ENCODE results near the gene CCDC13.

DNA sequence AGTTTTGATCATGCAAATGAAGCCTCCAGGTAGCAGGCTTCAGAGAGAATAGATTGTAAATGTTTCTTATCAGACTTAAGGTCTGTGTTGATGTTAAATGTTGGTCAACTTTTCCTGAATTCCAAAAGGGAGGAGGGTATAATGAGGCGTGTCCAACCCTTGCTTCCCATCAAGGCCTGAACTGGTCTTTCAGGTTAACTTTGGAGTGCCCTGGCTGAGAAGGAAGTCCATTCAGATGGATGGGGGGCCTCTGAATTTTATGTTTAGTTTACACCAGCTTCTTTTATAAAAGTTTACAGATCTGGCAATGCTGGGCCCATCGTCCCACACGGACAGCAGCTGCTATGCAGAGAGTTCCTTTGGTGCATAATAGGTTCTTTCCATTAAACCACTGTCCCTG is 8.9 kb downstream of the CCDC13 start:
- TF ChIP-seq CTCF (IDR thresholded peaks at IDR 0.05), result no peak
- TF ChIP-seq POLR2A (IDR thresholded peaks at IDR 0.05), result no peak

Data from lower leg skin (tissue), 3 donors.